ENCODE results near the gene FUT2. TPM values are rescaled to one million over a fixed set of nuclear protein-coding genes. Genes with fewer than 3 reads are reported as not detected.
A peak's percentile ranks its signal among the peaks of the same experiment; 100 is the strongest.

Gene FUT2
- total RNA-seq, 3 donors from 2014 or later, result 0.14 TPM; not detected in 2

DNA sequence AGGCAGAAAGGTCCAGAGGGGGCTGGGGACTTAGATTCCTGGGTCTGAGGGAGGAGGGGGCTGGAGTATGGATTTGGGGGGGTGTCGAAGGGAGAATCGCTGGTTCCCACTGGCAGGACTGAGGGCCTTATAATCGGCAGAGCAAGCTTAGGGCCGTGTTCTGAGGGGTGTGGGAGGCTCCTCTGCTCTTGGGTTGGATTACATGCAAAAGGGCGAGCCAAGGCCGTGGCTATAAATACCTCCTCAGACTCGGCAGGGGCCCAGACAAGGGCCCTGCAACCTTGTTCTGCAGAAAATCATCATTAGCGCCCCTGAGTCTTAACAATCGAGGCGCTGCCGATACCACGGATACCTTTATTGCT, 24.5 kb downstream of the FUT2 start:
- H3K4me1 Mint-ChIP-seq (ENCODE audit: low read depth), result peaks cover 13% of the 10 kb centered on the region
- DNase-seq (no peak), ATAC-seq (peak; percentile 2 to 3)
- H3K9me3 Mint-ChIP-seq, result peaks cover 4% of the 10 kb centered on the region
- H3K36me3 Mint-ChIP-seq (ENCODE audit: insufficient read depth), result peaks cover 3% of the 10 kb centered on the region
- H3K27me3 Mint-ChIP-seq (ENCODE audit: low read depth), result no peaks in the 10 kb centered on the region
- peak overlapping the region; percentile 87 for H3K4me3 Mint-ChIP-seq

DNA sequence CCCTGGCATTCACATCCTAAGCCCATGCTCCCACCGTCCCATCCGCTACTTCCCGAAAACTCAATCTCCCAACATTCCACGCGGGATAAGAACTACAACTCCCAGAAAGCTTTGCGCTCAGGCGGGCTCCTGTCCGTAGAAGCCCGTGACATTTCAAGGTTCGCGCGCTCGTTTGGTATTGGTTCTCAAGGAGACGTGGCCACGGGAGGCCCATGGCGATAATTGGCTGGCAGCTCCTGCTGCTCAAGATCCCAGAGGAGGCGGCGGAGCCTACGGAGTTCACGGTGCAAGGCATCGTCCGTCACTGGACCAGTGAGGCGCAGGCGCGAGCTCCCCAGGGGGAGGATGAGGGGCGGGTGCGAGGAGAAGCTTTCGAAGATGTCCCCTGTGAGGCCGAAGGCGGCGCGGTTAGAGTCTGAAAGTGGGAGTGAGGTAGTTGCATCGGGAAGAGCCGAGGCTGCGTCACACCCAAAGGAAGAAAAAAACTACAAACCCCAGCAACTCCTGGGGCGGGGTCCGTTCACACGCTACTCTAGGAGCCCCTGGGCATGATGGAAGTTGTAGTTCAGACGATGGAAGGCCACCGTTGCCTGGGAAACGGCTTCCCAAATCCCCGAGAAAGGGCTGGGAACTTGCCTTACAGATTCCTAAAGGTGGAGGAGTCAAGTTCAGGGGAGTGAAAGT, 25.0 kb downstream of the FUT2 start:
- Mint-ChIP-seq H3K27me3 (ENCODE audit: low read depth) (no peaks in the 10 kb centered on the region), H3K36me3 (ENCODE audit: insufficient read depth) (peaks cover 3% of the 10 kb centered on the region), H3K4me3 (peak overlapping the region; percentile 87), H3K9me3 (peaks cover 7% of the 10 kb centered on the region), H3K4me1 (ENCODE audit: low read depth) (peaks cover 16% of the 10 kb centered on the region)
- DNase-seq, result peak; percentile 79
- peak; percentile 96 for ATAC-seq

DNA sequence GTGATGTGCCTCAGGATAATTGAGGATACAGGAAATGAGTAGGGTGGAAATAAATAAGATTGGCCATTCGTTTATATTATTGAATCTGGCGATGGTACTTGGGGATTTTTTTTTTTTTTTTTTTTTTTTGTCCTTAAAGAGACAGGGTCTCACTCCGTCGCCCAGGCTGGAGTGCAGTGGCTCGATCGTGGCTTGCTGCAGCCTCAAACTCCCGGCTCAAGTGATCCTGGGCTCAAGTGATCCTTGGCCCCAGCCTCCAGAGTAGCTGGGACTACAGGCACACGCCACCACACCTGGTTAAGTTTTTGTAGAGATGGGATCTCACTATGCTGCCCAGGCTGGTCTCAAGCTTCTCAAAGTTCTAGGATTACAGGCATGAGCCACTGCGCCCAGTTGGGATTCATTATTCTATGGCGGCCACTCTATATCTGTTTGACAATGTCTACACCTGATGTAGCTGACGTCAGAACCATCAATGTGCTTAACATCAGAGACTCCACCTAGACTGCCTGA, 26.5 kb downstream of the FUT2 start:
- H3K9me3 Mint-ChIP-seq, result peaks cover 12% of the 10 kb centered on the region
- no peaks in the 10 kb centered on the region for H3K27me3 Mint-ChIP-seq (ENCODE audit: low read depth)
- H3K4me1 Mint-ChIP-seq (ENCODE audit: low read depth), result peaks cover 26% of the 10 kb centered on the region
- H3K4me3 Mint-ChIP-seq, result no peak overlapping the region
- ATAC-seq (no peak), DNase-seq (no peak)
- peaks cover 6% of the 10 kb centered on the region for H3K36me3 Mint-ChIP-seq (ENCODE audit: insufficient read depth)

DNA sequence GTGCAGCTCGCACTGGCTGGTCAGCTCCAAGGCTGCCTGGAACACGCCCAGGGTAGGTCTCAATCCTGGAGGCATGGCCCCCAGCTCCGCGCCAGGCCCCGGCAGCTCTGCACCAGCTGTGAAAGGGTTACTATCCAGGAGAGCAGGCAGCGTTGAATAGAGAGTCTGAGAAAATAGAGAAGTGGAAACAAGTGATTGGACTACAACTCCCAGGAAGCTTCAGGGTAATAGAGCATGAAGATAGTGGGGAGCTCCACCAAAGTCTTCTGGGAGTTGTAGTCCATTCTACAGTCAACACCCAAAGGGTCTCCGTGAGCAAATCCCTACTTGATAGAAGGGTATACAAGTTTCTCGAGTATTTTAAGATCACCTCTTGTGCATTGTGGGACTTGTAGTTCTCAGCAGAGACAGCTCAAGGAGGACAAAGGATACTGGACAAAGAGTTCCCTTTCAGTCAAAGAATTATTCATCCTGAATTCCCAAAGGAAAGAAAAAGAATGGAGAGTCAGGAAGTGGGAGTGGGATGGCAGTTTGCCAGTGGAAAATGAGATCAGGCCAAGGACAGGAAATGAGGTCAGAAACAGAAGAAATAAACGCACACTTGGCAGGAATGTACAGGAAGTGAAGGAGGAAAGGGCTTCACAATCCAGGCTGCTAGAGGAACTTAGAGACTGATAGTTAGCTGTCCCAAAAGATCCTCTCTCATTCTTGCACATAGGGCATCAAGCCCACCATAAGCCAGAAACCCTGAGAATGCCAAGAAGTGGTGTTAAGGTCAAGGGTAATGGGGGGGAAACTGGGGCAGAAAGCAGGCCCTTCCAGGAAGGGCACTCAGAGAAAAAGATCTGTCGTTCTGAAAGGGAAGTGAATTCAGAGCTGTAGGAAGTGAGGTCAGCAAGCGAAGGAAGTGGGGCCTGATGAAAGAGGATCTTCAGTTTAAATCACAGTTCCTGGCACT, 29.3 kb downstream of the FUT2 start:
- ATAC-seq (peak; percentile 41 to 45), DNase-seq (no peak)
- Mint-ChIP-seq H3K4me1 (ENCODE audit: low read depth) (peaks cover 26% of the 10 kb centered on the region), H3K36me3 (ENCODE audit: insufficient read depth) (peaks cover 6% of the 10 kb centered on the region), H3K4me3 (peak overlapping the region; percentile 34), H3K27me3 (ENCODE audit: low read depth) (no peaks in the 10 kb centered on the region), H3K9me3 (peaks cover 12% of the 10 kb centered on the region)

DNA sequence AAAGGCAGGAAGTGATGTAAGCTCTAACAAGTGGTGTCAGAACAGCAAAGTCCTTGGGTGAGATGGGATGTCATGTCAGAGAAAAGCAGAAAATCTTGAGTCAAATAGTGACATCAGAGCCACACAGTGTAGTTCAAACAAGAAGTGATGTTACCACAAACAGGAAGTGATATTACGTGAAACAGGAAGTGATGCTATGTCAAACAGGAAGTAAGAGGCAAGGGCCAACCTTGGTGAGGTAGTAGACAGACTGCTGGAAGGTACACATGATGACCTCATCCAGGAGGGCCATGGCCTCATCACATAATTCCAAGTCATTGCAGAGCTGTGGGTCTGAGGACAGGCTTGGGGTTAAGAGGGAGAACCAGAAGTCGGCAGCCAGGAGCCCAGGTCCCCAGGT, 30.8 kb downstream of the FUT2 start:
- H3K9me3 Mint-ChIP-seq, result peaks cover 12% of the 10 kb centered on the region
- no peak overlapping the region for H3K4me3 Mint-ChIP-seq
- DNase-seq (no peak), ATAC-seq (no peak)
- no peaks in the 10 kb centered on the region for H3K27me3 Mint-ChIP-seq (ENCODE audit: low read depth)
- H3K36me3 Mint-ChIP-seq (ENCODE audit: insufficient read depth), result peaks cover 6% of the 10 kb centered on the region
- H3K4me1 Mint-ChIP-seq (ENCODE audit: low read depth), result peaks cover 19% of the 10 kb centered on the region

DNA sequence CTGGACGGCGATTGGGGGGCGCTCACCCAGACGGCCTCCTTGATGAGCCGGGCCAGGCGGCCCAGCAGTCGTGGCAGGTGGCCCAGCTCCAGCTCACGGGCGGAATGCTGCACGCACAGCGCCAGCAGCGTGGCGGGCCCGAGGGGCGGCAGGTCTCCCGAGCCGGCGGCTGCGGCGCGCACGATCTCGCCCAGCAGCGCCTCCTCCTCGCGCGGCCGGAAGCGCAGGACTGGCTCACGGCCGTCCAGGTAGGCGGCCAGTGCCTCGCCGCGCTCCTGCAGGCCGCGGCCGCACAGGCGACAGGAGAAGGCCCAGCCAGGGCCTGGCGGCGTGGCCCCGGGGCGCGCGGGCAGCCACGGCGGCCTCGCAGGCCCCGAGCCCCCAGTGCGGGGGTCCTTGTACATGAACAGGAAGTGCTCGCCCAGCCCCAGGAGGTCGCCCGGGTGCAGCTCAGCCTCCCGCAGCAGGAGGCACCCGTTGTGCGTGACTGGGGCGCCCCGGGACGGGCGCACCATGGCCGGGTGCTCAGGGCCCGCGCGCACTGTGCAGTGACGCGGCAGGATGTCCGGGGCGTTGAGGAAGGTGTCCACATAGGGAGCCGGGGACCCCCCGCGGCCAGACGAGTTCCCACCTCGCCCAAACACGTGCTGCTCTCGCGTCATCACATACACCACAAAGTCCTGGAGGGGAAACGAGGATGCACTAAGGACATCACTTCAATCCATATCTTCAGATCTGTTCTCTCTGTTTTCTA, 33.3 kb downstream of the FUT2 start:
- Mint-ChIP-seq H3K4me1 (ENCODE audit: low read depth) (peaks cover 19% of the 10 kb centered on the region), H3K4me3 (no peak overlapping the region), H3K9me3 (peaks cover 12% of the 10 kb centered on the region), H3K36me3 (ENCODE audit: insufficient read depth) (peaks cover 6% of the 10 kb centered on the region), H3K27me3 (ENCODE audit: low read depth) (no peaks in the 10 kb centered on the region)
- ATAC-seq (no peak), DNase-seq (no peak)

DNA sequence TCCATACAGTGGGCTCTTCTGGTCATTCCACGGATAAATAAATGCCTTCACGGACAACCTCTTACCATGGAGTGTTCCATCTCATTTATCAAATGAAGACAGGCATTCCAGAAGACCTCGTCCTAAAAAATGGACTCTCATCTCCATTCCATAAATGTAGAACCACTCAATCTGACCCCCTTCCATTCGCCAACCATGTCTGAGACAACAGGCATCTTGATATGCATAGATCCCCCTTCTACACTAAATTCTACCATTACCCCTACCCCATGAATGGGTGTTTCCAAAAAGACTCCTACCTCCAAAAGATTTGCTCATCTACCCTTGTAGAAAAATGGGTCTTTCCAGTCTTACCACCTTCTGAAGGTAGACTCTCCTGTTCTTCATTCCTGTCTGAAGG, 35.7 kb downstream of the FUT2 start:
- no peak overlapping the region for H3K4me3 Mint-ChIP-seq
- peaks cover 5% of the 10 kb centered on the region for H3K4me1 Mint-ChIP-seq (ENCODE audit: low read depth)
- no peak for DNase-seq
- ATAC-seq, result no peak
- no peaks in the 10 kb centered on the region for H3K27me3 Mint-ChIP-seq (ENCODE audit: low read depth)
- peaks cover 2% of the 10 kb centered on the region for H3K36me3 Mint-ChIP-seq (ENCODE audit: insufficient read depth)
- peaks cover 2% of the 10 kb centered on the region for H3K9me3 Mint-ChIP-seq

DNA sequence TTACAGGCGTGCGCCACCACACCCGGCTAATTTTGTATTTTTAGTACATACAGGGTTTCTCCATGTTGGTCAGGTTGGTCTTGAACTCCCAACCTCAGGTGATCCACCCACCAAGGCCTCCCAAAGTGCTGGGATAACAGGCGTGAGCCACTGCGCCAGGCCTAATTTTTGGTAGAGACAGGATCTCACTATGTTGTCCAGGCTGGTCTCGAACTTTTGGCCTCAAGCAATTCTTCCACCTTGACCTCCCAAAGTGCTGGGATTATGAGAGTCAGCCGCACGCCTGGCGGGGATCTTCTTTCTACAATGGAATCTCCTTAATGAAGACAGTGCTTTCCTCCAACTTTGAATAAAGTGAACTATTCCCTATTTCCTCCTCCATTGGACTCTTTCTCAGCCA, 38.9 kb downstream of the FUT2 start:
- ATAC-seq (no peak), DNase-seq (no peak)
- Mint-ChIP-seq H3K9me3 (no peaks in the 10 kb centered on the region), H3K36me3 (ENCODE audit: insufficient read depth) (no peaks in the 10 kb centered on the region), H3K27me3 (ENCODE audit: low read depth) (no peaks in the 10 kb centered on the region), H3K4me3 (no peak overlapping the region), H3K4me1 (ENCODE audit: low read depth) (peaks cover 4% of the 10 kb centered on the region)

DNA sequence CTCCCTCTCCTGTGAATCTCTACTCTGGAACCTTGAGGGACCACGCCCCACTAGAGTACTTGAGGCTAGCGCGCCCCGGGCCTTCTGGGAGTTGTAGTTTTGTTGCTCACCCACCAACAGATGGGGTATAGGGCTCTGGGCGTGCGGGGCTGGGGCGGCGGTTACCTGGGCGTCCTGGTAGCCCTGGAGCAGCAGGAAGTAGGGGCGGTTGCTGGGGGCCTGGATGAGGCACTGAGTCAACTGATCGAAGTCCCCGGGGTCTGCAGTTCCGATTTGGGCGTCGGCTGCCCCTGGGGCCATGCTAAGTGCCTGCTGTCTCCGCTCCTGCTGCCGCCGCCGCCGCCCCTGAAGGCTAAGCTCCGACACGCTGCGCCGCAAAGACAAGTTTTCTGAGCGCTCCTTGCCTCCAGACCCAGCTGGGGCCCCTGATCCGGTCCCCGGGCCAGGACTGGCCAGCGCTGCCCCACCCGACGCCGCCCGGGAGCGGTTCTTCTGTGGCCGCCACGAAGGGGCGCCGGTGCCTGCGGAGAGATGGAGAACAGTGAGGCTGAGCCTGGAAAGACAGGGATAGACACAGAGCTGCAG, 39.4 kb downstream of the FUT2 start:
- H3K27me3 Mint-ChIP-seq (ENCODE audit: low read depth), result no peaks in the 10 kb centered on the region
- H3K36me3 Mint-ChIP-seq (ENCODE audit: insufficient read depth), result no peaks in the 10 kb centered on the region
- DNase-seq (no peak), ATAC-seq (no peak)
- H3K9me3 Mint-ChIP-seq, result no peaks in the 10 kb centered on the region
- H3K4me3 Mint-ChIP-seq, result no peak overlapping the region
- peaks cover 8% of the 10 kb centered on the region for H3K4me1 Mint-ChIP-seq (ENCODE audit: low read depth)

DNA sequence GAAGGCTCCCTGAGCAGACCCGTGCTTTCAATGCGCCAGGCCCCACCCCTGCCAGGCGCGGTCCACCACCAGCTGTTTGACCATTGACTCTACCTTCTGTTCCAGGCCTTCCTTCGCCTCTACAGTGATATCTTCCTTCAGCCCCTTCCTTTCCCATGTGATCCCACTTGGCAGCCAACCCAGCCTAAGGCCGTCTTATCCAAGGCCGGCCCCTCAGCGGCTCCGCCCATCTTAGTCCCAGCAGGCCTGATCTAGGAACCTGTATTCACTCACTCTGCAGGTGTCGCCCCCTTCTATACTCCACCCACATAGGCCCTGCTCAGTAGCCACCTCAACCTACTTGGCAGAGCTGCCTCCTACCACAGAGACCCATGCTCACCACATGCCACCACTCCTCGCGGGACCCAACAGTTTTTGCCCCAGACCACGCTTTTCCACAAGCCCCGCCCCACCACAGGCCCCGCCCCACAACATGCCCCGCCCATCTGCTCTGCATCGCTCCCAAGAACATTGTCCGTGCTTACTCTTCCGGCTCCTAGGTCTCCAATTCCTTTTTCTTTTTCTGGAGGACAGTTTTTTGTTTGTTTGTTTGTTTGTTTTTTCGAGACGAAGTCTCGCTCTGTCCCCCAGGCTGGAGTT, 41.7 kb downstream of the FUT2 start:
- ATAC-seq (no peak), DNase-seq (no peak)
- Mint-ChIP-seq H3K4me3 (no peak overlapping the region), H3K27me3 (ENCODE audit: low read depth) (no peaks in the 10 kb centered on the region), H3K36me3 (ENCODE audit: insufficient read depth) (no peaks in the 10 kb centered on the region), H3K9me3 (no peaks in the 10 kb centered on the region), H3K4me1 (ENCODE audit: low read depth) (peaks cover 18% of the 10 kb centered on the region)

DNA sequence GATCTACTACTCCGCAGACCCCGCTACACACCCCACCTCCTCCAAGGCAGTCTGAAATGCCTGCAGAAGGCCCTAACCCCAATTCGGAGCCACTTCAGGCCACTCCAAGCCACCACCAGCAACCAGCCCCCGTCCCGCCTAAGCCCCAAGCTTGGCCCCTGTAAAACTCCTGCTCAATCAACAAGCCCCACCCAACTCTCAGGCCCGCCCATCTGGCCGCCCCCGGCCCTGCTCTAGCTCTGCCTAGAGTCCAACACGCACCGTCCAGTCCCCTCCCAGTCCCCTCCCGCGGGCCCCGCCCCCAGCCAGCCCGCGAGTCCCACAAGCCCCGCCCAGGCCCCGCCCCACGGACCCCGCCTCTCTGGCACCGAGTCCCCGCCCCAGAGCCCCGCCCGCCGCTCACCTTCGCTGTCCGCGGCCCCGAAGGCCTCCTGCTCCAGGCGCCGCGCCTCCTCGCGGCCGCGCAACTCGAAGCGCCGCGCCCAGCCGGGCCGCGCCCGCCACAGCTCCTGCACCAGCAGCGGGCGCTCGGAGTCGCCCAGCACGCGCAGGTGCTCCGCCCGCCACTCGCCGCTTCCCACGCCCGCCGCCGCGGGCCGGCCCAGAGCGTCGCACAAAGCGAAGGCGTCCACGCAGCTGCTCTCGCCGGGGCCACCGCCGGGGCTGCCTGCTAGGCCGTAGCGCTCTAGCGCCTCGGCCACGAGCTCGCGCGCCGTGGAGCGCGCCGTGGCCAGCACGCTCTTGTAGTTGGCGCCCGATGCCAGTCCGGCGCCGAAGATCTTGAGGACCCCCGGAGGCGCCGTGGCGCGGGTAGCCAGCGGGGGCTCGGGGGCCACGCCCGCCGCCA, 43.0 kb downstream of the FUT2 start:
- peak overlapping the region; percentile 68 for H3K4me3 Mint-ChIP-seq
- ATAC-seq, result peak; percentile 92 to 95
- no peaks in the 10 kb centered on the region for H3K27me3 Mint-ChIP-seq (ENCODE audit: low read depth)
- DNase-seq, result peak; percentile 92
- H3K9me3 Mint-ChIP-seq, result no peaks in the 10 kb centered on the region
- peaks cover 18% of the 10 kb centered on the region for H3K4me1 Mint-ChIP-seq (ENCODE audit: low read depth)
- no peaks in the 10 kb centered on the region for H3K36me3 Mint-ChIP-seq (ENCODE audit: insufficient read depth)

DNA sequence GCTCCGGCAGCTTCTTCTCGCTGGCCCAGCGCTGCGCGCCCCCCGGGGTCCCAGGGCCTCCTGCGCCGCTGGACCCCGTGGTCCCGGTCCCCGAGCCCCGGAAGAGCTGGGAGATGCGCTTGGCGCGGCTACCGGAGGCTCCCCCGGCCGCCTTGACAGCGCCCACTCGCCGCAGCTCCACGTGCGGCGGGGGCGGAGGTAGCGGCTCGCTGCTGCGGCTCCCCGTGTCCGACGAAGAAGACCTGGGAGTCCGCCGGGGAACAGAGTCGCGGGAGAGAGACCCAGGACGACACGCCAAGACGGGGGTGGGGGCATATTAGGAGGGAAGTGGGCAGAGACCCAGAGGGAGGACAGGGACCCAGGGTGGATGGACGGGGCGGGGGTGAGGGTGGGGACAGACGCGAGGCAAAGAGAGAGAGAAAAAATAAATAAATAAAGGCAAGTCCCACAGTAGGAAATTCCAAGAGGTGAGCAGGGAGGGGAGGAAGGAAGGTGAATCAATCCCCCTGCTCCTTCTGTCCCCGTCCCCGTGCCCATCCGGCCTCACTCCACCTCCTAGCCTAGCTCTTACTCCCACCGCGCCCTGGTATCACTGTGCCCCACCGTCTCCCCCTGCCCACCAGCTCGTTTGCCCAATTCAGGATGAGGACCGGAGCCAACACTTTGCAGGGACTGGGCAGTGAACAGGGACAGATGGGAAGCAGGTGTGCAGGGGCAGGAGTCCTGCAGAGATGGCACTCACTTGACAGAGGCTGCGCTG, 43.8 kb downstream of the FUT2 start:
- no peaks in the 10 kb centered on the region for H3K27me3 Mint-ChIP-seq (ENCODE audit: low read depth)
- H3K9me3 Mint-ChIP-seq, result no peaks in the 10 kb centered on the region
- peak; percentile 2 to 7 for ATAC-seq
- H3K4me3 Mint-ChIP-seq, result no peak overlapping the region
- DNase-seq, result no peak
- H3K4me1 Mint-ChIP-seq (ENCODE audit: low read depth), result peaks cover 18% of the 10 kb centered on the region
- no peaks in the 10 kb centered on the region for H3K36me3 Mint-ChIP-seq (ENCODE audit: insufficient read depth)

All from activated T-cell treated with anti-CD3 and anti-CD28 coated beads, Interleukin-2, amount 50 U/mL, for 4 hours (primary cell).